Activated CD4-positive, CD25-positive, alpha-beta regulatory T cell treated with anti-CD3 and anti-CD28 coated beads, Interleukin-2, amount 50 U/mL, for 24 hours (primary cell): ENCODE results near the gene PRKCE.
A peak's percentile ranks its signal among the peaks of the same experiment; 100 is the strongest.
"Not testable (repeated sequence)": the region's sequence is repeated elsewhere in the genome, so short reads cannot be mapped to it uniquely, and the experiment has no call there.

ENCODE experiments used
- ATAC-seq, 2 donors: fragments of 150-1000 bp; cut with Tn5 transposase; one replicate each; pipeline ENCODE4 v1.10.0; 2021; ENCODE audit warnings: mild to moderate bottlenecking in 1 of 2, moderate library complexity in 1 of 2

Gene PRKCE

GRCh38 chr2:46210063-46210462 lies 558.6 kb downstream of the PRKCE start:
- ATAC-seq, result no peak

GRCh38 chr2:46211461-46211860 lies 560.0 kb downstream of the PRKCE start:
- ATAC-seq, result no peak

GRCh38 chr2:46213906-46214305 lies 562.4 kb downstream of the PRKCE start:
- ATAC-seq, result no peak

GRCh38 chr2:46216213-46216612 lies 564.7 kb downstream of the PRKCE start:
- no peak for ATAC-seq

GRCh38 chr2:46223514-46223913 lies 572.0 kb downstream of the PRKCE start:
- ATAC-seq, result not testable (repeated sequence)

GRCh38 chr2:46225150-46225625 lies 573.7 kb downstream of the PRKCE start:
- ATAC-seq, result no peak

GRCh38 chr2:46225730-46226129 lies 574.3 kb downstream of the PRKCE start:
- no peak for ATAC-seq

- ATAC-seq, result peak; percentile 78 to 81
These were observed 575.1 kb downstream of the PRKCE start for GRCh38 chr2:46226620-46227019.

- peak; percentile 47 to 54 for ATAC-seq
These were observed 575.5 kb downstream of the PRKCE start for GRCh38 chr2:46227022-46227421.

- no peak for ATAC-seq
These were observed 576.3 kb downstream of the PRKCE start for GRCh38 chr2:46227674-46228289.

GRCh38 chr2:46229134-46230063 lies 577.9 kb downstream of the PRKCE start:
- peak; percentile 65 to 71 for ATAC-seq

GRCh38 chr2:46230115-46230571 lies 578.7 kb downstream of the PRKCE start:
- peak; percentile 2 to 5 for ATAC-seq

GRCh38 chr2:46230677-46231425 lies 579.4 kb downstream of the PRKCE start:
- no peak for ATAC-seq

- ATAC-seq, result no peak
These were observed 580.2 kb downstream of the PRKCE start for GRCh38 chr2:46231721-46232120.

- ATAC-seq, result no peak
These were observed 581.4 kb downstream of the PRKCE start for GRCh38 chr2:46232860-46233259.

- ATAC-seq, result no peak
These were observed 584.8 kb downstream of the PRKCE start for GRCh38 chr2:46236006-46236875.

- no peak for ATAC-seq
These were observed 585.7 kb downstream of the PRKCE start for GRCh38 chr2:46236876-46237859.
